Astrocyte (in vitro differentiated cells and primary cell): ENCODE measurements around the gene APBA2. TPM values are rescaled to one million over a fixed set of nuclear protein-coding genes. Genes with fewer than 3 reads are reported as not detected.
"Not testable (repeated sequence)": the region's sequence is repeated elsewhere in the genome, so short reads cannot be mapped to it uniquely, and the experiment has no call there.

Experiments
- DNase-seq: peaks from one replicate; pipeline ENCODE4 v3.0.0-alpha.2; 2010; ENCODE audit warnings: low read depth
- FAIRE-seq: peaks from 2 replicates; lab custom pipeline; 2011; peaks lifted over from hg19 to GRCh38; lab: Jason Lieb, UNC
- H2AFZ ChIP-seq: 2 replicates; pipeline ENCODE4 v1.6.0; 2012; ENCODE audit warnings: low read depth, low read length, inconsistent platforms
- H3K27ac ChIP-seq: 2 replicates; pipeline ENCODE4 v1.5.1; 2011; ENCODE audit warnings: low read depth, low read length, inconsistent platforms
- H3K27me3 ChIP-seq: 2 replicates; pipeline ENCODE4 v1.6.0; 2011; ENCODE audit warnings: low read length, inconsistent platforms; ENCODE audit not compliant: insufficient read depth
- H3K36me3 ChIP-seq: 2 replicates; pipeline ENCODE4 v1.5.1; 2011; ENCODE audit warnings: low read length, inconsistent platforms; ENCODE audit not compliant: insufficient read depth
- H3K4me1 ChIP-seq: 2 replicates; pipeline ENCODE4 v1.5.1; 2011; ENCODE audit warnings: low read length, inconsistent platforms; ENCODE audit not compliant: insufficient read depth
- H3K4me2 ChIP-seq: 2 replicates; pipeline ENCODE4 v1.6.0; 2012; ENCODE audit warnings: low read length, inconsistent platforms
- H3K4me3 ChIP-seq: 2 replicates; pipeline ENCODE4 v1.5.1; 2011; ENCODE audit warnings: low read depth, mild to moderate bottlenecking, low read length, inconsistent platforms; ENCODE audit not compliant: insufficient read depth
- H3K79me2 ChIP-seq: 2 replicates; pipeline ENCODE4 v1.6.0; 2012; ENCODE audit warnings: mild to moderate bottlenecking, low read length, inconsistent platforms; ENCODE audit not compliant: insufficient read depth
- H3K9ac ChIP-seq: 2 replicates; pipeline ENCODE4 v1.6.0; 2012; ENCODE audit warnings: mild to moderate bottlenecking, low read length, inconsistent platforms
- H3K9me3 ChIP-seq: 2 replicates; pipeline ENCODE4 v1.5.1; 2012; ENCODE audit warnings: low read depth, mild to moderate bottlenecking, low read length, inconsistent platforms; ENCODE audit not compliant: insufficient read depth
- H4K20me1 ChIP-seq: 2 replicates; pipeline ENCODE4 v1.6.0; 2012; ENCODE audit warnings: low read length, inconsistent platforms; ENCODE audit not compliant: insufficient read depth
- H3K27ac Mint-ChIP-seq: one replicate; pipeline ENCODE4 v1.8.0; 2021; ENCODE audit warnings: mild to moderate bottlenecking, mixed read lengths; ENCODE audit not compliant: unreplicated experiment
- H3K27me3 Mint-ChIP-seq: one replicate; pipeline ENCODE4 v1.8.0; 2021; ENCODE audit warnings: low read depth, mixed read lengths; ENCODE audit not compliant: unreplicated experiment
- H3K36me3 Mint-ChIP-seq: one replicate; pipeline ENCODE4 v1.8.0; 2021; ENCODE audit warnings: low read depth, mixed read lengths; ENCODE audit not compliant: unreplicated experiment
- H3K4me1 Mint-ChIP-seq: one replicate; pipeline ENCODE4 v1.8.0; 2021; ENCODE audit warnings: low read depth, mixed read lengths; ENCODE audit not compliant: unreplicated experiment
- H3K4me3 Mint-ChIP-seq: one replicate; pipeline ENCODE4 v1.8.0; 2021; ENCODE audit warnings: mild to moderate bottlenecking, moderate library complexity, mixed read lengths; ENCODE audit not compliant: unreplicated experiment
- H3K9me3 Mint-ChIP-seq: one replicate; pipeline ENCODE4 v1.8.0; 2021; ENCODE audit warnings: mild to moderate bottlenecking, mixed read lengths; ENCODE audit not compliant: unreplicated experiment
- total RNA-seq: library from RNA; stranded (reverse); gene quantifications from 2 replicates; pipeline ENCODE4 v1.2.1, GENCODE V29; 2021

APBA2 gene
- total RNA-seq, 1 donor from 2014 or later = 15.2 TPM

DNA sequence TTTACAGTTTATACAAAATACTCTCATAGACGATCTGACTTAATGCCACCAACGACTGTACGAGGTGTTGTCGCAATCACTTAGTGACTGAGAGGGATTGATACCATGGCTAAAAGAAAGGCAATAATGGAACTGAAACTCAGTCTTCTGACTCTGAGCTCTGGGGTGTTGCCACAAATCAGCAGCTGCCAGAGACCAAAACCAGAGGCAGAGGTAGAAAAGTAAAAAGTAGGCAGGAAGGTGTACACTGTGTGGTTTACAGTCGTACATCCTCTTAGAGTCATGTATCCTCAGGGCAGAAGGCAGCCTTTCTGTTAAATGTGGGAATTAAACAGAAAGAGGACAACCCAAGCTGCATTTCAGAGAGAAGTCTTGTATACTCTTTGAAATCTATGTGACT is 38.5 kb upstream of the APBA2 start:
- H3K36me3 ChIP-seq, H3K79me2 ChIP-seq, H3K27me3 ChIP-seq, H3K4me1 Mint-ChIP-seq, H3K27me3 Mint-ChIP-seq, H3K9ac ChIP-seq, H3K4me3 ChIP-seq, H3K27ac ChIP-seq, H4K20me1 ChIP-seq, H2AFZ ChIP-seq, H3K4me2 ChIP-seq, H3K4me1 ChIP-seq, H3K4me3 Mint-ChIP-seq, H3K9me3 ChIP-seq, H3K9me3 Mint-ChIP-seq, DNase-seq, FAIRE-seq, H3K27ac Mint-ChIP-seq, H3K36me3 Mint-ChIP-seq: not testable (repeated sequence)

DNA sequence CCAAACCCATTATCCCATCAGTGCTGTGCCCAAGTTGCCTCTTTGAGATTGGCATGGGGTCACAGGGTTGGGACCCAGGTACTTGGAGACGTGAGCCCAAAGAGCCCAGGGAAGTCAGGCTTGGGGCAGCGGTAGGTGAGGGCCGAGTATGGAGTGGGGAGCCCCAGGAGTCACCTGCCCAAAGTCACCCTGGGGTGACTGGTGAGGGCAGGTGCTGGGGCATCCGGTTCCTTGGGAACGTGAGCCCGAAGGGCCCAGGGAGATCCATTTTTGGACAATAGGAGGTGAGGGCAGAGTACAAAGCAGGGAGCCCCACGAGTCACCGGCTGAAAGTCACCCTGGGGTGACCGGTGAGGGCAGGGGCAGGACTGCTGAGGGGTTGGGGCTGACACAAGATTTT is 37.8 kb upstream of the APBA2 start:
- H3K4me3 ChIP-seq, H4K20me1 ChIP-seq, DNase-seq, H2AFZ ChIP-seq, H3K9ac ChIP-seq, FAIRE-seq, H3K27ac Mint-ChIP-seq, H3K4me3 Mint-ChIP-seq, H3K4me2 ChIP-seq, H3K27me3 ChIP-seq, H3K36me3 ChIP-seq, H3K36me3 Mint-ChIP-seq, H3K27me3 Mint-ChIP-seq, H3K79me2 ChIP-seq, H3K4me1 Mint-ChIP-seq, H3K4me1 ChIP-seq, H3K9me3 ChIP-seq, H3K9me3 Mint-ChIP-seq, H3K27ac ChIP-seq: not testable (repeated sequence)

DNA sequence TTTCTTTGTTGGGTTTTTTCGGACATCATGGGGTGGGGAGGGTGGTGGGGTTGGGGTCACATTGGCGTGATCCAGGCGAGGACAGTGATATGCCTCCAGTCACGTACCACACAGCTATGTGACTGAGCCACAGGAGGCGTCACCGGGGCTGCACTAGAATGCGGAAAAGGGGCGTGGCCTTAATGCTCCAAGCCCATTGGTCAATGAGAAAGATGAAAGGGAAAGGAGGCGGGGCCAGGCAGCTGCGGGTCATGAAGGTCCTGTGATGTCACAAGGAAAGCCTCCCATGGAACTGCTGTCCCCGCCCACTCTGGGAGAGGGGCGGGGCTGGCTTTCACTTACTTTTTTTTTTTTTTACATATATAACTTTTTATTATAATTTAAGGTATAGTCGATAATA is 37.3 kb upstream of the APBA2 start, which contains the start of gene GOLGA6L7:
Gene GOLGA6L7 (minus strand): TSS at position 124 of the 400 bp plus-strand sequence. CDS start 95 bp downstream, at position 29.
- H3K4me1 ChIP-seq, FAIRE-seq, H3K27ac ChIP-seq, H3K27ac Mint-ChIP-seq, H3K9me3 Mint-ChIP-seq, H3K27me3 ChIP-seq, H3K79me2 ChIP-seq, H3K36me3 ChIP-seq, H3K4me3 Mint-ChIP-seq, H2AFZ ChIP-seq, H3K4me2 ChIP-seq, H3K9me3 ChIP-seq, H3K4me1 Mint-ChIP-seq, H3K4me3 ChIP-seq, H3K9ac ChIP-seq, H3K27me3 Mint-ChIP-seq, H4K20me1 ChIP-seq, DNase-seq, H3K36me3 Mint-ChIP-seq: not testable (repeated sequence)

DNA sequence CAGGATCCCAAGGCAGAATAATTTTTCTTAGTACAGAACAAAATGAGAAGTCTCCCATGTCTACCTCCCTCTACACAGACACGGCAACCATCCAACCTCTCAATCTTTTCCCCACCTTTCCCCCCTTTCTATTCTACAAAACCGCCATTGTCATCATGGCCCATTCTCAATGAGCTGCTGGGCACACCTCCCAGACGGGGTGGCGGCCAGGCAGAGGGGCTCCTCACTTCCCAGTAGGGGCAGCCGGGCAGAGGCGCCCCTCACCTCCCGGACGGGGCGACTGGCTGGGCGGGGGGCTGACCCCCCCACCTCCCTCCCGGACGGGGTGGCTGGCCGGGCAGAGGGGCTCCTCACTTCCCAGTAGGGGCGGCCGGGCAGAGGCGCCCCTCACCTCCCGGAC is 36.5 kb upstream of the APBA2 start:
- H3K27me3 ChIP-seq, H3K4me1 ChIP-seq, H3K4me2 ChIP-seq, H3K9ac ChIP-seq, H3K4me3 ChIP-seq, FAIRE-seq, H3K4me1 Mint-ChIP-seq, H4K20me1 ChIP-seq, H3K79me2 ChIP-seq, H3K9me3 ChIP-seq, H3K27me3 Mint-ChIP-seq, H3K36me3 ChIP-seq, H3K36me3 Mint-ChIP-seq, H3K27ac Mint-ChIP-seq, DNase-seq, H3K4me3 Mint-ChIP-seq, H2AFZ ChIP-seq, H3K27ac ChIP-seq, H3K9me3 Mint-ChIP-seq: not testable (repeated sequence)

DNA sequence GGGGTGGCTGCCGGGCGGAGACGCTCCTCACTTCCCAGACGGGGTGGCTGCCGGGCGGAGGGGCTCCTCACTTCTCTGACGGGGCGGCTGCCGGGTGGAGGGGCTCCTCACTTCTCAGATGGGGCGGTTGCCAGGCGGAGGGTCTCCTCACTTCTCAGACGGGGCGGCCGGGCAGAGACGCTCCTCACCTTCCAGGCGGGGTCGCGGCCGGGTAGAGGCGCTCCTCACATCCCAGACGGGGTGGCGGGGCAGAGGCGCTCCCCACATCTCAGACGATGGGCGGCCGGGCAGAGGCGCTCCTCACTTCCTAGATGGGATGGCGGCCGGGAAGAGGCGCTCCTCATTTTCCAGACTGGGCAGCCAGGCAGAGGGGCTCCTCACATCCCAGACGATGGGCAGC is 36.0 kb upstream of the APBA2 start:
- H3K27me3 Mint-ChIP-seq, H3K9ac ChIP-seq, H2AFZ ChIP-seq, H3K27ac ChIP-seq, H3K36me3 ChIP-seq, H3K4me3 Mint-ChIP-seq, H3K36me3 Mint-ChIP-seq, H3K27me3 ChIP-seq, H3K4me2 ChIP-seq, H3K9me3 Mint-ChIP-seq, H3K4me3 ChIP-seq, H3K27ac Mint-ChIP-seq, FAIRE-seq, H3K79me2 ChIP-seq, DNase-seq, H4K20me1 ChIP-seq, H3K4me1 Mint-ChIP-seq, H3K4me1 ChIP-seq, H3K9me3 ChIP-seq: not testable (repeated sequence)

DNA sequence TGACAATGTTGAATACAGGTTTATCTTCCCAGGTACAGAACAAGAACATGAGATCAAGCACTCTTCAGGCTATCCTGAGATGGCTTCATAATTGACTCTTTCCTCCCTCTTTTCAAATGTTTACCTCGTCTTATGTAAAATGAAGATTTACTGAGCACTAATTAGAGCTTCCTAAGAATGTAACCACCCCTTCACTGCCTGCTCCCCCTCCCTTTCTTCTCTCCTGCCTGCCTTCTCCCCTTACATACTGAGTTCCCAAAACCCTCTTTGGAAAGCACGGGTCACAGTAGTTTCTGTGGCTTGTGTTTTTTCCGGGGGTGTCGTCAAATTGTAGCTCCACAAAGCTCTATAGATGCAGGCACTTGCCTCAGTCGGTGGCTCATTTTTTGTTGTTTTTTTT is 32.1 kb upstream of the APBA2 start:
- H3K27ac ChIP-seq, H2AFZ ChIP-seq, H3K4me3 Mint-ChIP-seq, H3K4me1 ChIP-seq, H3K27me3 ChIP-seq, H3K36me3 Mint-ChIP-seq, H3K79me2 ChIP-seq, DNase-seq, H4K20me1 ChIP-seq, H3K4me3 ChIP-seq, H3K4me1 Mint-ChIP-seq, FAIRE-seq, H3K4me2 ChIP-seq, H3K9ac ChIP-seq, H3K27ac Mint-ChIP-seq, H3K9me3 ChIP-seq, H3K36me3 ChIP-seq, H3K27me3 Mint-ChIP-seq, H3K9me3 Mint-ChIP-seq: not testable (repeated sequence)
